ENCODE data around the gene YIF1B. TPM values are rescaled to one million over a fixed set of nuclear protein-coding genes. Genes with fewer than 3 reads are reported as not detected.
A peak's percentile ranks its signal among the peaks of the same experiment; 100 is the strongest.
"Not testable (repeated sequence)": the region's sequence is repeated elsewhere in the genome, so short reads cannot be mapped to it uniquely, and the experiment has no call there.

Gene YIF1B
- 10 to 100 TPM; 15.9 to 17.1 TPM for total RNA-seq
- polyA plus RNA-seq (2013, experiment 1 of 2): 37.6 TPM
- polyA plus RNA-seq (2013, experiment 2 of 2): 44.5 TPM
- 2.2 to 53.3 (median 16.9) reads per million in 172 experiments for total RNA-seq

DNA sequence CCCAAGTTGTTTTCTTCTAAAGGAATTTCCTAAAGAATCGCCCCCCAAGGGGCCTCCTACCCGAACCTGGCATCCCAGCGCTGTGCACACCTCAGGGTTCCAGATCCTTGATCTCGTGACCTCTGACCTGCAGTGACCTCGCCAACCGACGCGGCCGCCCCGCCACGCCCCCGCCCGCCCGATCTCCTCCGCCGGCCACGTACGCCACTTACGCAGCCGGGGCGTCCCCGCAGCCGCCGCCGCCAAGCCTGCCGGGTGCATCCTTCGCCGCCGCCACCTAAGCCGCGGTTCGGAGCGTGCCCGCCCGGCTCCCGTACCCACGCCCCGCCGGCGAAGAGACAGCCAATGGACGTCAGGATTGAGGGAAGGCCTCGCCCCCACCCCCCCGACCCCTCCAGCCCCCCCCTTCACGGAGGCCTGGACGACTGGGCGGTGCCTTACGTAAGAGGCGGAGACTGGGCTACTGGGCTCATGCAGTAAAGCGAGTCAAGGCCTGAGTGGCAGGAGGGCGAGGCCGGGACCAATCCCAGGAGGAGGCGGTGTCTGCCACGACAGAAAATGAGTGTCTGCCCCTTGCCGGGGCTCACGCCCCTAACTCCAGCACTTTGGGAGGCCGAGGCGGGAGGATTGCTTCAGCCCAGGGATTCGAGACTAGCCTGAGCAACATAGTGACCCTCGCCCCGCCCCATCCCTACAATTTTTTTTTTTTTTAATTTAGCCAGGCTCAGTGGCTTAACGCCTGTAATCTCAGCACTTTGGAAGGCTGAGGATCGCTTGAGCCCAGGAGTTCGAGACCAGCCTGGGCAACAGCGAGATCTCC, at the start of gene YIF1B:
Gene YIF1B, minus strand, starts transcription at position 291 of the 820 bp plus-strand sequence. Its CDS starts 30 bp downstream, at position 261.
- intact Hi-C loops (cut with DNase I, micrococcal nuclease): loop anchor here (1.0 to 5.0 kb wide), 6 partner anchors 19 to 409 kb away; partner anchors contain the start of genes SIPA1L3 (in 2 of the 2), CATSPERG (in 1 of the 2), PSMD8 (in 1 of the 2) and SPINT2 (in 1 of the 2)
- Histone ChIP-seq H3K27ac (ENCODE audit: low read depth in 1 of 2, low read length in 2 of 2) (peak within 1 kb of the TSS; percentile 79 to 88), H3K27me3 (ENCODE audit: control insufficient read depth in 1 of 2, insufficient read depth in 2 of 2, low read length in 2 of 2) (no peaks in the 10 kb centered on the region), H3K4me1 (ENCODE audit: insufficient read depth, low read length) (peaks cover 51% of the 10 kb centered on the region), H3K36me3 (ENCODE audit: insufficient read depth, low read length) (no peaks in the 10 kb centered on the region), H3K9me3 (ENCODE audit: control insufficient read depth in 1 of 2, insufficient read depth in 1 of 2, low read length in 2 of 2) (no peaks in the 10 kb centered on the region), H3K4me3 (ENCODE audit: low read length) (peak within 1 kb of the TSS; percentile 76)
- DNase-seq (peak; percentile 90 to 98 (median 94)), ATAC-seq (ENCODE audit: poor library complexity) (peak; percentile 90)
- POLR2A ChIA-PET: interaction anchor here (1.0 to 1.2 kb wide), 2 partner anchors 52 to 58 kb away, joined by 3 to 5 read pairs; partner anchors contain the start of genes PSMD8 and SPINT2
- Mint-ChIP-seq H3K4me1 (ENCODE audit: low read depth) (peaks cover 45% of the 10 kb centered on the region), H3K27me3 (no peaks in the 10 kb centered on the region), H3K4me3 (peak within 1 kb of the TSS; percentile 90), H3K36me3 (ENCODE audit: low read depth) (peaks cover under 1% of the 10 kb centered on the region), H3K9me3 (no peaks in the 10 kb centered on the region), H3K27ac (peak within 1 kb of the TSS; percentile 88)
- CTCF ChIA-PET: no interaction called here
- TF ChIP-seq CTCF (IDR thresholded peaks at IDR 0.05): no peak

- Mint-ChIP-seq H3K4me1 (ENCODE audit: low read depth) (peaks cover 14% of the 10 kb centered on the region), H3K27me3 (peaks cover 24% of the 10 kb centered on the region), H3K4me3 (peak overlapping the region; percentile 42)
- ChIA-PET CTCF (interaction anchor here (1.5 to 2.5 kb wide), 2 partner anchors 11 to 39 kb away, joined by 4 to 7 read pairs; partner anchors contain the start of genes FAM98C and PSMD8), POLR2A (interaction anchor here (2.3 kb wide), 1 partner anchor 11 kb away, joined by 11 read pairs; the partner anchor contains the start of gene PSMD8)
- H3K9me3 ChIP-seq (ENCODE audit: control insufficient read depth in 1 of 2, insufficient read depth in 1 of 2, low read length in 2 of 2); ATAC-seq (ENCODE audit: poor library complexity); H3K27ac Mint-ChIP-seq; H3K36me3 Mint-ChIP-seq (ENCODE audit: low read depth); H3K9me3 Mint-ChIP-seq; H3K27me3 ChIP-seq (ENCODE audit: control insufficient read depth in 1 of 2, insufficient read depth in 2 of 2, low read length in 2 of 2); H3K27ac ChIP-seq (ENCODE audit: low read depth in 1 of 2, low read length in 2 of 2); intact Hi-C loops (cut with DNase I, micrococcal nuclease); H3K36me3 ChIP-seq (ENCODE audit: insufficient read depth, low read length); DNase-seq: not testable (repeated sequence)
- peak overlapping the region; percentile 74 for H3K4me3 ChIP-seq (ENCODE audit: low read length)
- peaks cover 19% of the 10 kb centered on the region for H3K4me1 ChIP-seq (ENCODE audit: insufficient read depth, low read length)
Measured at GRCh38 chr19:38362946-38363688, 47.4 kb upstream of the YIF1B start.

GRCh38 chr19:38362076-38362945, 46.6 kb upstream of the YIF1B start:
- ATAC-seq (ENCODE audit: poor library complexity): peak; percentile 54
- Mint-ChIP-seq H3K4me3 (peak overlapping the region; percentile 70), H3K27me3 (peaks cover 20% of the 10 kb centered on the region), H3K9me3 (no peaks in the 10 kb centered on the region), H3K4me1 (ENCODE audit: low read depth) (peaks cover 14% of the 10 kb centered on the region), H3K27ac (no peak overlapping the region), H3K36me3 (ENCODE audit: low read depth) (no peaks in the 10 kb centered on the region)
- ChIA-PET POLR2A (interaction anchor here (2.3 kb wide), 1 partner anchor 12 kb away, joined by 11 read pairs; the partner anchor contains the start of gene PSMD8), CTCF (interaction anchor here (0.7 to 2.5 kb wide), 3 partner anchors 12 to 203 kb away, joined by 4 to 7 read pairs (median 4); partner anchors contain the start of genes FAM98C and PSMD8)
- no peaks in the 10 kb centered on the region for H3K36me3 ChIP-seq (ENCODE audit: insufficient read depth, low read length)
- peaks cover 0 to 7% of the 10 kb centered on the region in 2 experiments for H3K27me3 ChIP-seq (ENCODE audit: control insufficient read depth in 1 of 2, insufficient read depth in 2 of 2, low read length in 2 of 2)
- H3K4me1 ChIP-seq (ENCODE audit: insufficient read depth, low read length): peaks cover 19% of the 10 kb centered on the region
- intact Hi-C loops (cut with DNase I, micrococcal nuclease): no loop called here
- H3K4me3 ChIP-seq (ENCODE audit: low read length): peak overlapping the region; percentile 74
- H3K9me3 ChIP-seq (ENCODE audit: control insufficient read depth in 1 of 2, insufficient read depth in 1 of 2, low read length in 2 of 2): peaks cover 0 to 8% of the 10 kb centered on the region in 2 experiments
- TF ChIP-seq CTCF (IDR thresholded peaks at IDR 0.05): no peak
- DNase-seq: peak; percentile 40 to 80 (median 56)
- no peak overlapping the region for H3K27ac ChIP-seq (ENCODE audit: low read depth in 1 of 2, low read length in 2 of 2)
